Measurements from ENCODE around the gene ITGAV.
"Not testable (repeated sequence)": the region's sequence is repeated elsewhere in the genome, so short reads cannot be mapped to it uniquely, and the experiment has no call there.

The ITGAV gene

DNA sequence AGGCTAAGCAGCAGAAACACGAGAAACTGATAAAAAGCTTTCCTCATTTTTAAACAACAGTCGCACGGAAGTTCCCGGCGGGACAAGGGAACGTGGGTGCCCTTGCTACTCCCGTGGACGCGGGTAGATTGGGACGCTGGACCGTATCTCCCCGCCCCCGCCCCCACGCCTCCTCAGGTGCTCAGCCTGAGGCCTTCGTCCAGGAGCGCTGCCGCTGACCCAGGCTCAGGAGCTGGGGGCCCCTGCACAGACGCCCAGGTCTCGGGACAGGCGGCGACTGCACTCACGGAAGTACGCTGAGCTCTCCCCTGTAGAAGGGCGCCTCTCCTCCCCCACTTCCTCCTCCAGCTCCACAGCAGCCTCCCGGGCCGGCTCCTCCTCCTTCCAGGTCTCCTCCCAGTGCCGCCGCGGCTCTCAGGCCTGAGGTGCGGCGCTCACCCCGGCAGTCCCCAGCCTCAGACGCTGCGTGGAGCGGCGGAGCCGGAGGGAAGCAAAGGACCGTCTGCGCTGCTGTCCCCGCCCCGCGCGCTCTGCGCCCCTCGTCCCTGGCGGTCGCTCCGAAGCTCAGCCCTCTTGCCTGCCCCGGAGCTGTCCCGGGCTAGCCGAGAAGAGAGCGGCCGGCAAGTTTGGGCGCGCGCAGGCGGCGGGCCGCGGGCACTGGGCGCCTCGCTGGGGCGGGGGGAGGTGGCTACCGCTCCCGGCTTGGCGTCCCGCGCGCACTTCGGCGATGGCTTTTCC is at the start of gene ITGAV:
TSS of gene ITGAV (plus strand) at position 445 of the 738 bp plus-strand sequence. CDS start at position 728, 283 bp downstream.
- peak; percentile 86 for DNase-seq

DNA sequence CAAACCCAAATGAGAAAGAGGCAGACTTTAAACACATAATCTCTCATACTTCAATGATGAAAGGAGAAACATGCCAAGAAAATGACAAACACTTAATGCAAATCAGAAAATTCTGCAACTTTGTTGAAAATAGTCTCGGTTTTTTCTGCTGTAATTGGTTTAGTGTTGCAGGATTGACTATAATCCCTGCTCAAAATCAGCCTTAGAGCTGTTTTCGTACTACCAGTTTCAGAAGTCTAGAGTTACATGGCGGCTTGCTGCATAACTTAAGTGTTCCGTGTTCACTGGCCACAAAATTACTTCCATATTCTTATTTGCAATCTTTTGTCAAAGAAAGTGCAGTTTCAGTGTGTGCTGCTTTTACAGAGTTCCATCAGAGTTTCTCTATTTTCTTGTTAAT is 48.9 kb upstream of the ITGAV start:
- DNase-seq = no peak

DNA sequence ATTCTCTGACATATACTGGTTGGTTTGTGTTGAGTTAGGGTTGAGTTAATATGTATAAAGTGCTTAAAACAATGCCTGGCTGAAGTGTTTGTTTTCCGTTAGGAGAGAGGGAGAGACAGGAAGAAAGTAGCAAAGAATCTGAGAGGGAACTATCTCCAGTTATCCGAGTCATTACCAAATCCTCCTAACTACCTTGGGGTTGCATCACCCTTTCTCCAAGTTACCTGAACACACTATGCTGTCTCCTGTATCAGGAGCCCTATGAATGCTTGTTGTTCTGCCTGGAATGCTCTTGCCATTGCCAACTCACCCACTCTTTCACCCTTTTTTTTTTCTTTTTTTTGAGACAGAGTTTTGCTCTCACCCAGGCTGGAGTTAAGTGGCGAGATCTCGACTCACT is 47.9 kb upstream of the ITGAV start:
- no peak for DNase-seq

- no peak for DNase-seq
These were observed 46.2 kb upstream of the ITGAV start for GRCh38 chr2:186543561-186544131.

DNA sequence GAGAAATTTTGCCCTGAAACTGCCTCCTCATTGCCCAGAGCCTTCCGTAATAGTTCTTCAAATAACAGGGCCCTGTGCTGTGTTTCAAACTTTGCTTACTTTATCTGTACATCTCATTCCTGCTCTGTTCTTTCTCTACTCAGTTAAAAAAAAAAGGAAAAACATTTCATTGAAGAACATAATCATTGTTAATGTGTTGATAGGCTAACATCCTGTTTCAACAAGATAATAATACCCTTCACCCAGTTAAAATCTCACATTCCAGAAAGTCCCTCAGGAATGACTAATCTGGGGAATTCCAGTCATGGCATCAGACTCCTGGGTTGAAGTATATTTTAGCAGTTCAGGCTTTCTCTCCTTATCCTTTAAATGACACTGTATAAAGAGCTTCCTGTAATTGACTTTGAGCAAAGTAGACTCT is 45.6 kb upstream of the ITGAV start:
- no peak for DNase-seq

GRCh38 chr2:186546846-186547245 is 43.0 kb upstream of the ITGAV start:
- no peak for DNase-seq

DNA sequence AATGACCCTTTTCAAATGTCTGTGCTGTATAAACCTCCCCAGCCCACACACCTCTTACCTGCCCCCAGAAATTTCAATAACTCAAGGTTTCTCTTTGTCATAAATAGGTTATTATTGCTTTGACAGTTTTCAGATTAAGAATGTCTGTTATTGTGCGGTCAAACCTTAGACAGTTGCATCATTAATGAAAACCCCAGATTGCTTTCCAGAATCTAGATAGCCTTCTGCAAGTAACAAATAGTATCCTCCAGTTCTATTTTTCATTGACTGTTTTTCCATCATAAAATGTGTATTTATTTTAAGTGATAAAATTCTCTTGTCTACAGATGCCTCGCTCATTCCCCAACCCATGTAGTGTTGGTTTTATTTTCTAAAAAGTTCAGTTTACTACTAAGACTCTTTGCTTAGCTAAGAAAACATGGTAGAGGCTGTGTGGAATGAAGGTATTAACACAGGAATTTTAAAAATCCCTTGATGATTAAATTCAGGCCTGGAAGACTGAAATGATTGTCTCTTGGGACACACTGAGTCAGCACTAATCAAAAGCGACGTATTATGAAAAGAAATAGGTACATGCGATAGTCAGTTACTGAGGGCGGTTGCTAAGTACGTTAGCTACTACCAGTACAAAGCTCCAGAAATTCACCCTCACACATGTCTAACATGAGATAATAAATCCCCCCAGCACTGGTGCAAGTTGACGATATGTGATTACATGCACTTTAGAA is 38.4 kb upstream of the ITGAV start:
- no peak for DNase-seq

- DNase-seq = no peak
These were observed 35.4 kb upstream of the ITGAV start for GRCh38 chr2:186554429-186554828.

DNA sequence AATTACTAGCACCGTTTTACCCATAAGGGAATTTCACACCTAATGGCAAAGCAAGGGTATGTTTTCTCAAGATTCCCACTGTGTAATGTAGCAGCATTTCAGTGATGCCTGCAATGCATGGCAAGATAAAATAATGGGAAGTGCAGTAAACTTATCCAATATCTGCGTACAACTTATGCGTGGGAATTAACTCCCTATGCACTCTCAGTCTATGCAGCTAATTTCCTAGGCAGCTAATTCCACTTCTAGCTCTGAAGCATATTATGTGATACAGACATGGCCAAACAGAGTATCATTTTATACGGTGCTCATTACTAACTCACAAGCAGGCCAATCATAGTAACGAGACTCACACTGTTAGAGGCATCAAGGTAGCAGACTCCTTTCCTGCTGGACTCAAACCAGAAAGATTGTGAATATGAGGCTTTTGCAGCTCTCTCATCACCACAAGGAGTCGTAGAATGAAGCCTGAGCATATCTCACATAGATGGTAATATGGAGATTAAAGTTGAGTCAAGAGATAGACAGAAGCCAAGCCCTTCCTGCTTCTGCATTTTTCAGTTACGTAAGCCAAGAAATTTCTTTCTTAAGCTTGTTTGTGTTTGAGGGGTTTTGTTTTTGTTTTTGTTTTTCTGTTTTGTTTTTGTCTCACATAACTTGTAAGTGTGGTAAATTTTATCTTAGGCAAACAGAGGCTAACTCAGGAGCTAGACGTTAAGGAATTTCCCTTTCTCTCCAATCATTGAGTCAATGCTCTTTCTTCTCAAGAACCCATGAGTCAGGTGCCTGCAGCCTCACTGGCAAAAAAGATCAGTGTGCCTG is 34.8 kb upstream of the ITGAV start:
- no peak for DNase-seq

- no peak for DNase-seq
These were observed 31.2 kb upstream of the ITGAV start for GRCh38 chr2:186558512-186559276.

- no peak for DNase-seq
These were observed 30.5 kb upstream of the ITGAV start for GRCh38 chr2:186559370-186559769.

- DNase-seq = no peak
These were observed 30.0 kb upstream of the ITGAV start for GRCh38 chr2:186559848-186560247.

DNA sequence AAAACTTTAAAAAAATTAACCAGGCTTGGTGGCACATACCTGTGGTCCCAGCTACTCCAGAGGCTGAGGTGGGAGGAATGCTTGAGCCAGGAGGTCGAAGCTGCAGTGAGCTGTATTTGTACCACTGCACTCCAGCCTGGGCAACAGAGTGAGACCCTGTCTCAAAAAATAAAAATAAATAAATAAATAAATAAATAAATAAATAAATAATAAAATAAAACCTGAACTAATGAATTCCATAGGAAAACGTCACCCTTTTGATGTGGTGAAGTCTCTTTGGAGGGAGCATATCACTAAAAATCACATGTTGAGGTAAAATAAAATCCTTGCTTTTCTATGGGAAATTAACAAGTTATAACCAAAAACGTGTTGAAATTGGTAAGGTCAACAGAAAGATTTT is 29.6 kb upstream of the ITGAV start:
- DNase-seq = no peak

- DNase-seq = no peak
These were observed 28.2 kb upstream of the ITGAV start for GRCh38 chr2:186561467-186562208.

DNA sequence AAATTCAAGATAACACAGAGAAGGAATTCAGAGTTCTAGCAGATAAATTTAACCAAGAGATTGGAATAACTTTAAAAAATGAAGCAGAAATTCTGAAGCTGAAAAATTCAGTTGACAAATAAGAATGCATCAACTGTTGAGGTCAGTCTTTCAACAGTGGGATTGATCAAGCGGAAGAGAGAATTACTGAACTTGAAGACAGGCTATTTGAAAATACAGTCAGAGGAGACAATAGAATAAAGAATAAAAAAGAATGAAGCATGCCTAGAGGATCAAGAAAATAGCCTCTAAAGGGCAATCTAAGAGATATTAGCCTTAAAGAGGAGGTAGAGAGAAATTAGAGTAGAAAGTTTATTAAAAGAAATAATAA is 27.7 kb upstream of the ITGAV start:
- DNase-seq = no peak

GRCh38 chr2:186568600-186568999 is 21.3 kb upstream of the ITGAV start:
- DNase-seq = not testable (repeated sequence)

DNA sequence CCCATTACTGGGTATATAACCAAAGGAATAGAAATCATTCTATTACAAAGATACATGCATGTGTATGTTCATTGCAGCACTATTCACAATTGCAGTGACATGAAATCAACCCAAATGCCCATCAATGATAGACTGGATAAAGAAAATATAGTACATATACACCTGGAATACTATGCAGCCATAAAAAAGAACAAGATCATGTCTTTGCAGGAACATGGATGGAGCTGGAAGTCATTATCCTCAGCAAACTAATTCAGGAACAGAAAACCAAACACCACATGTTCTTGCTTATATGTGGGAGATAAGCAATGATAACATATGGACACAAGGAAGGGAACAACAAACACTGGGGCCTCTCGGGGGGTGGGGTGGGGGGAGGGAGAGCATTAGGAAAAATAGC is 20.7 kb upstream of the ITGAV start:
- not testable (repeated sequence) for DNase-seq

- peak; percentile 15 for DNase-seq
These were observed 20.0 kb upstream of the ITGAV start for GRCh38 chr2:186569897-186570296.

DNA sequence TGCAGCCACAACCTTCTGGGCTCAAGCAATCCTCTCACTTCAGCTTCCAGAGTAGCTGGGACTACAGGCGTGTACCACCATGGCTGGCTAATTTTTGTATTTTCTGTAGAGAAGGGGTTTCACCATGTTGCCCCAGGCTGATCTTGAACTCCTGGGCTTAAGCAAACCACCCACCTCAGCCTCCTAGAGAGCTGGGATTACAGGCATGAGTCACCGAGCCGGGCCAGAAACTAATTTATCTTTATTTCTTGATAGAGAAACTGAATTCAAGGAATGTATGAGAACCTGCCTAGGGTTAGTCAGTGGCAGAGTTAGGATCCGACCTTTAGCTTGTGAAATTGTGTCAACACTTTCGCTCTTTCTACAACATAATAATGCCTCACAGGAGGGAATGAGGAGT is 19.3 kb upstream of the ITGAV start:
- DNase-seq = no peak

DNA sequence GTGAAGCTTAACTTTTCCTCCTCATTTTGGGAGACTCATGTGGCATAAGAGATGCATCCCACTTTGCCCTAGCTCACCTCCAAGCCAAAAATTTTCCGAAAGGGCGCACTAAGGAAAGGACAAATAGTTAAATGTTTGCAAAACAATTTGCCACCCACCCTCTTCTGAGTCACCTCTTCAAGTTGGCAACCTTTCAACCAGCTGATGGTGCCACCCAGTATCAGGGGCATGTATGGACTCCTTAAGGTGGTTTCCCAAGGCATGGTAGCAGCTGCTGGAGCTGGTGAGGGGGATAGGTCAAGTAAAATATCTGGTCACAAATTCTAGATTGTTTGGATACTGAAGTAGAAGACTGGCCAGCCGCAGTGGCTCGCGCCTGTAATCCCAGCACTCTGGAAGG is 17.2 kb upstream of the ITGAV start:
- no peak for DNase-seq

DNA sequence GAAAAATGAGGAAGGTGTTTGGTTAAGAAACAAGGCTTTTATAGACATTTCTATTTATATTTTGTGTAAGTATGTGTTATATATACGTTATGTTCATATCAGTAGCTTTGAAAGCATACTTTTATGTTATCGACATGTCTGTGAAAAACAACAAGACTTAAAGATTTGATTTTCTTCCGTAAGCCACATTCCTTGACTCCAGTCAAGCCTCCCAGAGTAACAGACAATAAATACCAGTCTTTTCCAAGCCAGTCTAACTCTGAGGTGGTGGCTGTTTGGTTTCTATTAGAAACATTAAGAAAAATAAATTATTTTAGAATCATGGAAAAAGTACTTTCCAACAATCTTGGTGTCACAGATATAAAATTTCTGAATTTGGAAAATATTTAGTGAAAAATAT is 16.3 kb upstream of the ITGAV start:
- DNase-seq = no peak

DNA sequence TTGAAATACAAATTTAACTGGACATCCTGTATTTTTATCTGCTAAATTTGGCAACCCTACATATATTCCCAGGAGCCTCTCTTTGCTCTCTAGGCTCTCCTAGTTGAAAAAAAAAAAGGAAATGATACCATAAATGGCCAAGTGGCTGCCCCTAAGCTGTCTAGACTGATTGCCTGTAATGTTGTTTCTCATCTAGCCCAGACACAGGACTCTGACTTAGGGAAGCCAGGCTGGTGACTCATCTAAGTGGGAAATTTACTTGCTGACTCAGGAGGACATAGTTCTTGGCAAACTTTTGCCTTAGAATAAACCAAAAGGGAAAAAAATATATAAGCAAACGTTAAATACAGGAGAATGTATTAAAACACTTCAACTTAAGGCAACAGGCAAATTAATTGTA is 14.6 kb upstream of the ITGAV start:
- no peak for DNase-seq

All from NCI-H345 (cell line).